ENCODE results near the gene HDAC4. TPM values are rescaled to one million over a fixed set of nuclear protein-coding genes. Genes with fewer than 3 reads are reported as not detected.

The HDAC4 gene
- total RNA-seq, 1 donor from 2014 or later, result 11.8 TPM

GRCh38 chr2:239326831-239327535 lies 73.8 kb downstream of the HDAC4 start:
- no peak overlapping the region for H3K27ac Mint-ChIP-seq (ENCODE audit: unreplicated experiment)
- Histone ChIP-seq H3K9me3 (ENCODE audit: insufficient read depth, low read depth, low read length) (no peaks in the 10 kb centered on the region), H2AFZ (ENCODE audit: low read depth, low read length) (no peak overlapping the region), H4K20me1 (ENCODE audit: insufficient read depth, low read length) (peaks cover 59% of the 10 kb centered on the region), H3K4me1 (ENCODE audit: insufficient read depth, low read length) (peaks cover 11% of the 10 kb centered on the region), H3K36me3 (ENCODE audit: insufficient read depth, low read length) (no peaks in the 10 kb centered on the region), H3K4me2 (ENCODE audit: low read length) (no peak overlapping the region), H3K27me3 (ENCODE audit: insufficient read depth, low read length) (no peaks in the 10 kb centered on the region), H3K79me2 (ENCODE audit: insufficient read depth, low read length) (peaks cover 14% of the 10 kb centered on the region), H3K4me3 (ENCODE audit: insufficient read depth, low read depth, low read length) (no peak overlapping the region), H3K9ac (ENCODE audit: low read length) (no peak overlapping the region), H3K27ac (ENCODE audit: low read depth, low read length) (no peak overlapping the region)
- H3K4me3 Mint-ChIP-seq (ENCODE audit: unreplicated experiment), result no peak overlapping the region
- no peak for TF ChIP-seq CTCF (IDR thresholded peaks at IDR 0.05; ENCODE audit: insufficient read depth, low read depth, low read length)
- no peak for TF ChIP-seq EZH2 (IDR thresholded peaks at IDR 0.05; ENCODE audit: insufficient read depth, low read length)
- no peaks in the 10 kb centered on the region for H3K9me3 Mint-ChIP-seq (ENCODE audit: unreplicated experiment)
- no peaks in the 10 kb centered on the region for H3K36me3 Mint-ChIP-seq (ENCODE audit: low read depth, unreplicated experiment)
- FAIRE-seq (no peak), DNase-seq (ENCODE audit: low read depth) (peak; percentile 42)
- no peaks in the 10 kb centered on the region for H3K27me3 Mint-ChIP-seq (ENCODE audit: low read depth, unreplicated experiment)
- H3K4me1 Mint-ChIP-seq (ENCODE audit: low read depth, unreplicated experiment), result peaks cover 9% of the 10 kb centered on the region

GRCh38 chr2:239324456-239324855 lies 76.4 kb downstream of the HDAC4 start:
- H3K4me3 Mint-ChIP-seq (ENCODE audit: unreplicated experiment), result no peak overlapping the region
- FAIRE-seq (no peak), DNase-seq (ENCODE audit: low read depth) (no peak)
- H3K27ac Mint-ChIP-seq (ENCODE audit: unreplicated experiment), result no peak overlapping the region
- Histone ChIP-seq H3K27ac (ENCODE audit: low read depth, low read length) (no peak overlapping the region), H3K4me1 (ENCODE audit: insufficient read depth, low read length) (peaks cover 13% of the 10 kb centered on the region), H2AFZ (ENCODE audit: low read depth, low read length) (no peak overlapping the region), H3K9ac (ENCODE audit: low read length) (no peak overlapping the region), H4K20me1 (ENCODE audit: insufficient read depth, low read length) (peaks cover 55% of the 10 kb centered on the region), H3K4me3 (ENCODE audit: insufficient read depth, low read depth, low read length) (no peak overlapping the region), H3K79me2 (ENCODE audit: insufficient read depth, low read length) (peaks cover 8% of the 10 kb centered on the region), H3K27me3 (ENCODE audit: insufficient read depth, low read length) (no peaks in the 10 kb centered on the region), H3K4me2 (ENCODE audit: low read length) (no peak overlapping the region), H3K9me3 (ENCODE audit: insufficient read depth, low read depth, low read length) (no peaks in the 10 kb centered on the region), H3K36me3 (ENCODE audit: insufficient read depth, low read length) (no peaks in the 10 kb centered on the region)
- peaks cover 9% of the 10 kb centered on the region for H3K4me1 Mint-ChIP-seq (ENCODE audit: low read depth, unreplicated experiment)
- peaks cover 3% of the 10 kb centered on the region for H3K9me3 Mint-ChIP-seq (ENCODE audit: unreplicated experiment)
- peaks cover 4% of the 10 kb centered on the region for H3K36me3 Mint-ChIP-seq (ENCODE audit: low read depth, unreplicated experiment)
- TF ChIP-seq CTCF (IDR thresholded peaks at IDR 0.05; ENCODE audit: insufficient read depth, low read depth, low read length), result no peak
- TF ChIP-seq EZH2 (IDR thresholded peaks at IDR 0.05; ENCODE audit: insufficient read depth, low read length), result no peak
- H3K27me3 Mint-ChIP-seq (ENCODE audit: low read depth, unreplicated experiment), result no peaks in the 10 kb centered on the region

- no peaks in the 10 kb centered on the region for H3K27me3 Mint-ChIP-seq (ENCODE audit: low read depth, unreplicated experiment)
- H3K9me3 Mint-ChIP-seq (ENCODE audit: unreplicated experiment), result peaks cover 3% of the 10 kb centered on the region
- no peak for DNase-seq (ENCODE audit: low read depth)
- Histone ChIP-seq H3K79me2 (ENCODE audit: insufficient read depth, low read length) (peaks cover 10% of the 10 kb centered on the region), H3K27me3 (ENCODE audit: insufficient read depth, low read length) (no peaks in the 10 kb centered on the region), H3K36me3 (ENCODE audit: insufficient read depth, low read length) (no peaks in the 10 kb centered on the region), H3K27ac (ENCODE audit: low read depth, low read length) (no peak overlapping the region), H3K4me1 (ENCODE audit: insufficient read depth, low read length) (peaks cover 16% of the 10 kb centered on the region), H3K9me3 (ENCODE audit: insufficient read depth, low read depth, low read length) (no peaks in the 10 kb centered on the region), H3K9ac (ENCODE audit: low read length) (no peak overlapping the region), H4K20me1 (ENCODE audit: insufficient read depth, low read length) (peaks cover 48% of the 10 kb centered on the region), H2AFZ (ENCODE audit: low read depth, low read length) (no peak overlapping the region), H3K4me2 (ENCODE audit: low read length) (no peak overlapping the region), H3K4me3 (ENCODE audit: insufficient read depth, low read depth, low read length) (no peak overlapping the region)
- H3K4me3 Mint-ChIP-seq (ENCODE audit: unreplicated experiment), result no peak overlapping the region
- peaks cover 8% of the 10 kb centered on the region for H3K4me1 Mint-ChIP-seq (ENCODE audit: low read depth, unreplicated experiment)
- no peak for FAIRE-seq
- no peak overlapping the region for H3K27ac Mint-ChIP-seq (ENCODE audit: unreplicated experiment)
- no peak for TF ChIP-seq CTCF (IDR thresholded peaks at IDR 0.05; ENCODE audit: insufficient read depth, low read depth, low read length)
- no peak for TF ChIP-seq EZH2 (IDR thresholded peaks at IDR 0.05; ENCODE audit: insufficient read depth, low read length)
- H3K36me3 Mint-ChIP-seq (ENCODE audit: low read depth, unreplicated experiment), result peaks cover 4% of the 10 kb centered on the region
Observed at GRCh38 chr2:239323447-239323846, 77.4 kb downstream of the HDAC4 start.
